H54 (cell line): ENCODE data around the gene AKR1C1.
"Not testable (repeated sequence)": the region's sequence is repeated elsewhere in the genome, so short reads cannot be mapped to it uniquely, and the experiment has no call there.

Experiments used
- DNase-seq: peaks from one replicate; pipeline ENCODE4 v3.0.0; 2011; ENCODE audit warnings: low spot score, mixed read lengths; ENCODE audit not compliant: insufficient read length
- FAIRE-seq: peaks from 3 replicates; lab custom pipeline; 2011; peaks lifted over from hg19 to GRCh38; lab: Jason Lieb, UNC
- POLR2A ChIP-seq: IDR thresholded peaks from 2 replicates; pipeline ENCODE4 v1.6.1; 2011; ENCODE audit warnings: low read depth, mild to moderate bottlenecking, low read length

The AKR1C1 gene

GRCh38 chr10:4941540-4942330 is 21.5 kb upstream of the AKR1C1 start:
- no peak for TF ChIP-seq POLR2A
- FAIRE-seq (no peak), DNase-seq (no peak)

GRCh38 chr10:4942931-4943330 is 20.3 kb upstream of the AKR1C1 start:
- not testable (repeated sequence) for DNase-seq

GRCh38 chr10:4943416-4943815 is 19.8 kb upstream of the AKR1C1 start:
- not testable (repeated sequence) for FAIRE-seq

More at GRCh38 chr10:4942931-4943330, 20.3 kb upstream of the AKR1C1 start:
- FAIRE-seq = peak; percentile 80

GRCh38 chr10:4943821-4944220 is 19.4 kb upstream of the AKR1C1 start:
- DNase-seq (no peak), FAIRE-seq (no peak)
- TF ChIP-seq POLR2A = no peak

More at GRCh38 chr10:4943416-4943815, 19.8 kb upstream of the AKR1C1 start:
- not testable (repeated sequence) for DNase-seq

GRCh38 chr10:4944841-4945240 is 18.4 kb upstream of the AKR1C1 start:
- FAIRE-seq (no peak), DNase-seq (no peak)
- TF ChIP-seq POLR2A = no peak

- DNase-seq (no peak), FAIRE-seq (no peak)
- no peak for TF ChIP-seq POLR2A
Measured at GRCh38 chr10:4945766-4946717, 17.2 kb upstream of the AKR1C1 start.

- DNase-seq (no peak), FAIRE-seq (no peak)
- TF ChIP-seq POLR2A = no peak
Measured at GRCh38 chr10:4947039-4947634, 16.1 kb upstream of the AKR1C1 start.

- FAIRE-seq = no peak
Measured at GRCh38 chr10:4947635-4948596, 15.3 kb upstream of the AKR1C1 start.

GRCh38 chr10:4951512-4952162 is 11.6 kb upstream of the AKR1C1 start:
- not testable (repeated sequence) for DNase-seq, FAIRE-seq

More at GRCh38 chr10:4947635-4948596, 15.3 kb upstream of the AKR1C1 start:
- DNase-seq = peak; percentile 24
- TF ChIP-seq POLR2A = no peak

- FAIRE-seq (no peak), DNase-seq (no peak)
- TF ChIP-seq POLR2A = no peak
Measured at GRCh38 chr10:4953405-4953804, 9.8 kb upstream of the AKR1C1 start.

- not testable (repeated sequence) for FAIRE-seq, DNase-seq
Measured at GRCh38 chr10:4956088-4956487, 7.1 kb upstream of the AKR1C1 start.

GRCh38 chr10:4956955-4957645 is 6.1 kb upstream of the AKR1C1 start:
- FAIRE-seq, DNase-seq: not testable (repeated sequence)

- FAIRE-seq = not testable (repeated sequence)
Measured at GRCh38 chr10:4961558-4961957, 1.7 kb upstream of the AKR1C1 start.

GRCh38 chr10:4962308-4962707 is 907 bp upstream of the AKR1C1 start:
- not testable (repeated sequence) for DNase-seq, FAIRE-seq

More at GRCh38 chr10:4961558-4961957, 1.7 kb upstream of the AKR1C1 start:
- not testable (repeated sequence) for DNase-seq

GRCh38 chr10:4963815-4964154 is 570 bp downstream of the AKR1C1 start:
- DNase-seq, FAIRE-seq: not testable (repeated sequence)

- not testable (repeated sequence) for FAIRE-seq
Measured at GRCh38 chr10:4965763-4966162, 2.5 kb downstream of the AKR1C1 start.

GRCh38 chr10:4967189-4967588 is 4.0 kb downstream of the AKR1C1 start:
- not testable (repeated sequence) for FAIRE-seq

More at GRCh38 chr10:4965763-4966162, 2.5 kb downstream of the AKR1C1 start:
- not testable (repeated sequence) for DNase-seq

More at GRCh38 chr10:4967189-4967588, 4.0 kb downstream of the AKR1C1 start:
- DNase-seq = not testable (repeated sequence)
